SK-N-MC (cell line): Measurements from ENCODE around the gene TBC1D22A.

Experiments used
- DNase-seq: peaks from one replicate; pipeline ENCODE4 v3.0.0-alpha.2; 2011; ENCODE audit warnings: low read depth, low spot score
- H3K27ac ChIP-seq: fragments of 200-600 bp; sonication (generic); 2 replicates; pipeline ENCODE4 v1.5.1; 2016; ENCODE audit warnings: mixed run types
- H3K36me3 ChIP-seq: fragments of 200-600 bp; sonication (generic); 2 replicates; pipeline ENCODE4 v1.6.1; 2017; ENCODE audit warnings: antibody characterized with exemption, low read length, mixed read lengths; ENCODE audit not compliant: insufficient read depth
- H3K4me3 ChIP-seq: fragments of 200-600 bp; sonication (generic); 2 replicates; pipeline ENCODE4 v1.5.1; 2016
- H3K9ac ChIP-seq: fragments of 200-600 bp; sonication (generic); 2 replicates; pipeline ENCODE4 v1.8.0; 2017; ENCODE audit warnings: mixed run types, mixed read lengths; ENCODE audit not compliant: insufficient read length
- H3K9me3 ChIP-seq: fragments of 200-600 bp; sonication (generic); 2 replicates; pipeline ENCODE4 v1.6.1; 2017; ENCODE audit warnings: low read depth, mild to moderate bottlenecking, antibody characterized with exemption, low read length, moderate library complexity, mixed read lengths
- EZH2 ChIP-seq: fragments of 200-600 bp; sonication (generic); IDR thresholded peaks from one replicate; pipeline ENCODE4 v1.6.1; 2017; ENCODE audit warnings: antibody characterized with exemption
- FOXP2 ChIP-seq: optimal IDR thresholded peaks from 2 replicates; pipeline ENCODE3; 2011; ENCODE audit warnings: mild to moderate bottlenecking, moderate library complexity; ENCODE audit not compliant: insufficient read depth; ENCODE audit errors: extremely low read length, control extremely low read depth
- POLR2AphosphoS5 ChIP-seq: IDR thresholded peaks from 2 replicates; pipeline ENCODE4 v1.6.1; 2012; ENCODE audit warnings: mild to moderate bottlenecking, low read depth, low read length, borderline replicate concordance

The TBC1D22A gene

GRCh38 chr22:47174671-47175112, 412.2 kb downstream of the TBC1D22A start:
- Histone ChIP-seq H3K36me3 (no peaks in the 10 kb centered on the region), H3K9me3 (no peaks in the 10 kb centered on the region), H3K27ac (no peak overlapping the region), H3K4me3 (no peak overlapping the region), H3K9ac (no peak overlapping the region)
- no peak for DNase-seq
- TF ChIP-seq FOXP2 (no peak), EZH2 (no peak), POLR2AphosphoS5 (no peak)

- no peak for DNase-seq
- Histone ChIP-seq H3K27ac (no peak overlapping the region), H3K9me3 (no peaks in the 10 kb centered on the region), H3K9ac (no peak overlapping the region), H3K36me3 (no peaks in the 10 kb centered on the region), H3K4me3 (no peak overlapping the region)
- TF ChIP-seq EZH2 (no peak), POLR2AphosphoS5 (no peak), FOXP2 (no peak)
These were observed 412.9 kb downstream of the TBC1D22A start for GRCh38 chr22:47175151-47176025.

- TF ChIP-seq FOXP2 (no peak), EZH2 (no peak), POLR2AphosphoS5 (no peak)
These were observed 413.6 kb downstream of the TBC1D22A start for GRCh38 chr22:47176026-47176389.

GRCh38 chr22:47176573-47177333, 414.3 kb downstream of the TBC1D22A start:
- no peak for DNase-seq
- H3K36me3 ChIP-seq, result no peaks in the 10 kb centered on the region
- H3K9ac ChIP-seq, result no peak overlapping the region
- H3K9me3 ChIP-seq, result no peaks in the 10 kb centered on the region
- H3K27ac ChIP-seq, result no peak overlapping the region
- no peak for TF ChIP-seq FOXP2
- no peak for TF ChIP-seq POLR2AphosphoS5
- no peak for TF ChIP-seq EZH2
- no peak overlapping the region for H3K4me3 ChIP-seq

More at GRCh38 chr22:47176026-47176389, 413.6 kb downstream of the TBC1D22A start:
- no peak for DNase-seq
- Histone ChIP-seq H3K9ac (no peak overlapping the region), H3K4me3 (no peak overlapping the region), H3K9me3 (no peaks in the 10 kb centered on the region), H3K27ac (no peak overlapping the region), H3K36me3 (no peaks in the 10 kb centered on the region)

GRCh38 chr22:47177334-47177815, 414.9 kb downstream of the TBC1D22A start:
- no peak for DNase-seq
- no peaks in the 10 kb centered on the region for H3K9me3 ChIP-seq
- H3K4me3 ChIP-seq, result no peak overlapping the region
- H3K27ac ChIP-seq, result no peak overlapping the region
- H3K36me3 ChIP-seq, result no peaks in the 10 kb centered on the region
- no peak overlapping the region for H3K9ac ChIP-seq
- no peak for TF ChIP-seq POLR2AphosphoS5
- TF ChIP-seq FOXP2, result no peak
- TF ChIP-seq EZH2, result no peak

GRCh38 chr22:47178339-47178738, 415.9 kb downstream of the TBC1D22A start:
- no peak overlapping the region for H3K4me3 ChIP-seq
- no peaks in the 10 kb centered on the region for H3K9me3 ChIP-seq
- H3K9ac ChIP-seq, result no peak overlapping the region
- no peak for DNase-seq
- H3K36me3 ChIP-seq, result no peaks in the 10 kb centered on the region
- no peak overlapping the region for H3K27ac ChIP-seq
- no peak for TF ChIP-seq POLR2AphosphoS5
- no peak for TF ChIP-seq FOXP2
- no peak for TF ChIP-seq EZH2

GRCh38 chr22:47180796-47181195, 418.3 kb downstream of the TBC1D22A start:
- Histone ChIP-seq H3K9ac (no peak overlapping the region), H3K27ac (no peak overlapping the region), H3K4me3 (no peak overlapping the region), H3K9me3 (no peaks in the 10 kb centered on the region), H3K36me3 (no peaks in the 10 kb centered on the region)
- no peak for DNase-seq
- TF ChIP-seq FOXP2 (no peak), EZH2 (no peak), POLR2AphosphoS5 (no peak)

GRCh38 chr22:47187176-47187957, 424.9 kb downstream of the TBC1D22A start:
- no peak overlapping the region for H3K4me3 ChIP-seq
- H3K9me3 ChIP-seq, result no peaks in the 10 kb centered on the region
- H3K36me3 ChIP-seq, result no peaks in the 10 kb centered on the region
- TF ChIP-seq FOXP2, result no peak
- no peak for TF ChIP-seq POLR2AphosphoS5
- TF ChIP-seq EZH2, result no peak
- H3K9ac ChIP-seq, result no peak overlapping the region
- no peak overlapping the region for H3K27ac ChIP-seq
- no peak for DNase-seq
